Nephron progenitor cell (in vitro differentiated cells): ENCODE measurements around the gene ING3.

Source experiments
- DNase-seq: peaks from one replicate; pipeline ENCODE4 v3.0.0; 2021
- H3K27ac Mint-ChIP-seq: 2 replicates; pipeline ENCODE4 v1.8.0; 2021; ENCODE audit warnings: mild to moderate bottlenecking, moderate library complexity, mixed read lengths
- H3K27me3 Mint-ChIP-seq: 2 replicates; pipeline ENCODE4 v1.8.0; 2021; ENCODE audit warnings: mild to moderate bottlenecking, low read depth, mixed read lengths; ENCODE audit not compliant: poor library complexity
- H3K36me3 Mint-ChIP-seq: 2 replicates; pipeline ENCODE4 v1.8.0; 2021; ENCODE audit warnings: low read depth, mixed read lengths
- H3K4me1 Mint-ChIP-seq: 2 replicates; pipeline ENCODE4 v1.8.0; 2021; ENCODE audit warnings: mixed read lengths
- H3K4me3 Mint-ChIP-seq: 2 replicates; pipeline ENCODE4 v1.8.0; 2021; ENCODE audit warnings: mild to moderate bottlenecking, moderate library complexity, mixed read lengths
- H3K9me3 Mint-ChIP-seq: 2 replicates; pipeline ENCODE4 v1.8.0; 2021; ENCODE audit warnings: mild to moderate bottlenecking, moderate library complexity, mixed read lengths
- TF ChIP-seq, protein P1 (sequence below): fragments of 200-600 bp; sonication (generic); IDR thresholded peaks from 2 replicates; pipeline ENCODE4 v1.5.0; 2021; ENCODE audit warnings: antibody characterized with exemption

ING3 gene

DNA sequence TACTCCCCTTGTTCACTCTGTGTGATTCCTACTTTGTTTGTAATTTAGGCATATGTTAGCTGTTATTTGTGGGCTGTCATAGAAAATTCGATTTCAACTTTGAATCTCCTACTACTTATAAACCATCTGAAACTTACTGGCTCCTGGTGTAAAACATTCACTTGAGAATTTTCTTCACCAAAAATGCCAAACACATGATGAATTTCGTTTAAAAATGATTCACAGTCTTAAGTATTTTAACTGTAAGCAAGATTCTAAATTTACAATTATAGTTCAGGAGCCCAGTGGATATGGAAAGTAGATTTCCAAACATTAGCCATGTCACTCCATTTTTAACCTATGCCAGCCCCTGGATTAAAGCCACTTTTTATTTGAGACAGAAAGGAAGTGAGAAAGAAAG lies 41.0 kb downstream of the ING3 start:
- TF ChIP-seq, protein P1, sequence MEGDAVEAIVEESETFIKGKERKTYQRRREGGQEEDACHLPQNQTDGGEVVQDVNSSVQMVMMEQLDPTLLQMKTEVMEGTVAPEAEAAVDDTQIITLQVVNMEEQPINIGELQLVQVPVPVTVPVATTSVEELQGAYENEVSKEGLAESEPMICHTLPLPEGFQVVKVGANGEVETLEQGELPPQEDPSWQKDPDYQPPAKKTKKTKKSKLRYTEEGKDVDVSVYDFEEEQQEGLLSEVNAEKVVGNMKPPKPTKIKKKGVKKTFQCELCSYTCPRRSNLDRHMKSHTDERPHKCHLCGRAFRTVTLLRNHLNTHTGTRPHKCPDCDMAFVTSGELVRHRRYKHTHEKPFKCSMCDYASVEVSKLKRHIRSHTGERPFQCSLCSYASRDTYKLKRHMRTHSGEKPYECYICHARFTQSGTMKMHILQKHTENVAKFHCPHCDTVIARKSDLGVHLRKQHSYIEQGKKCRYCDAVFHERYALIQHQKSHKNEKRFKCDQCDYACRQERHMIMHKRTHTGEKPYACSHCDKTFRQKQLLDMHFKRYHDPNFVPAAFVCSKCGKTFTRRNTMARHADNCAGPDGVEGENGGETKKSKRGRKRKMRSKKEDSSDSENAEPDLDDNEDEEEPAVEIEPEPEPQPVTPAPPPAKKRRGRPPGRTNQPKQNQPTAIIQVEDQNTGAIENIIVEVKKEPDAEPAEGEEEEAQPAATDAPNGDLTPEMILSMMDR, result no peak
- Mint-ChIP-seq H3K27me3 (peaks cover 36% of the 10 kb centered on the region), H3K4me1 (peaks cover 24% of the 10 kb centered on the region), H3K4me3 (no peak overlapping the region), H3K9me3 (no peaks in the 10 kb centered on the region), H3K27ac (no peak overlapping the region), H3K36me3 (no peaks in the 10 kb centered on the region)
- DNase-seq, result no peak

DNA sequence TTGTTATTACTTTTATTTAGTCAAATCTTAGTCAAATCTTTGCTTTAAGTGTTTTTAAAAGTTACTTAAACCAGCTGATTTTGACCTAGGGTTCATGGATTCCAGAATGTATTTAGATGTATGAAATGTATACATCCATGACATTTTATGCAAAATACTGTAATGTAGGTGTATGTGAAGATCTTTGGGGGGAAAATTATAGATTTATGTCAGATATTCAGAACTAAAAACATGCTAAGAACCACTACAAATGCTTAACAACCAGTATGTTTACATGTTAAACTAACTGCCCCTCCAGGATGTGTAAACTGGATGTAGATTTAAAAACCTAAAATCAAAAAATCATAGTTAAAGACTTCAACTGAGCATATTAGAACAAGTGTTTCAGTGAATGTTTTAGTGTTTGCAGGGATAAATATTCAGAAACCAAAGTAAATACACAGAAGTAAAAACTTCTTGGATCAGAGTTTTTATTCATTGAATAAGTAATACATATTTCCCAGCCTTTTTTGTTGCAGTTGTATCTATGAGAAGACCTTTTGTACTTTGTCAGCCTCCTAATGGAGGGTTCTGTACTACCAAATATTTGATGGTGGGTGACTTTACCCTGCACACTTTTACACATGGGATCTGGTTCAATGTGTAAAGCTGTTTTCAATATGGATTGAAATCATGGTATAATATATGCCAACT lies 41.8 kb downstream of the ING3 start:
- TF ChIP-seq, protein P1, result no peak

DNA sequence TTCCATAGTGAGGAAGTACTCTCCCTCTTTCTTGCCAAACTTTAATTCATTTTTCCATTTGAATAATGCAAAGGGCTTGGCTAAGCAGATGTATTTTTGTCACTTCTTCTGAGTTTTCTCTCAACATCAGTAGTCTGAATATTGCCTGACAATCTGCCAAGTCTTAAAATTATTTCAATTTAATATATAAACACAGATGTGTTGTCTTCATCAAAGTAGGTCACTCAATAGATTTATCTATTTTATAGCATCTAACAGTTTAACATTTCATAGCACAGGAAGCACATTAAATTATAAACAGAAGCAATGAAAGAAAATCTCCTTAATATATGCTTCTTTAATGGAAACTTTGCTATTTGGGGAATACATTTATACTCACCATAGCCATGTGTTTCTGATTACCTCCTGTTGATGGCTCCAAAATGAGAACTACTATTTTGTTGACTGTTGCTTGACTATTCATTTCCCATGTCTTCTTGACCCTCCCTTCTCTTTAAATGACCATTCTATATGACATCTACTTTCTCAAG lies 42.5 kb downstream of the ING3 start:
- peaks cover 35% of the 10 kb centered on the region for H3K27me3 Mint-ChIP-seq
- DNase-seq, result no peak
- peaks cover 22% of the 10 kb centered on the region for H3K4me1 Mint-ChIP-seq
- H3K27ac Mint-ChIP-seq, result no peak overlapping the region
- TF ChIP-seq, protein P1, result no peak
- no peaks in the 10 kb centered on the region for H3K36me3 Mint-ChIP-seq
- H3K4me3 Mint-ChIP-seq, result no peak overlapping the region
- H3K9me3 Mint-ChIP-seq, result no peaks in the 10 kb centered on the region

More for the DNA sequence above, 41.8 kb downstream of the ING3 start:
- H3K4me3 Mint-ChIP-seq, result peak overlapping the region; percentile 2
- H3K27me3 Mint-ChIP-seq, result peaks cover 33% of the 10 kb centered on the region
- DNase-seq, result no peak
- H3K9me3 Mint-ChIP-seq, result no peaks in the 10 kb centered on the region
- no peaks in the 10 kb centered on the region for H3K36me3 Mint-ChIP-seq
- H3K4me1 Mint-ChIP-seq, result peaks cover 24% of the 10 kb centered on the region
- no peak overlapping the region for H3K27ac Mint-ChIP-seq

DNA sequence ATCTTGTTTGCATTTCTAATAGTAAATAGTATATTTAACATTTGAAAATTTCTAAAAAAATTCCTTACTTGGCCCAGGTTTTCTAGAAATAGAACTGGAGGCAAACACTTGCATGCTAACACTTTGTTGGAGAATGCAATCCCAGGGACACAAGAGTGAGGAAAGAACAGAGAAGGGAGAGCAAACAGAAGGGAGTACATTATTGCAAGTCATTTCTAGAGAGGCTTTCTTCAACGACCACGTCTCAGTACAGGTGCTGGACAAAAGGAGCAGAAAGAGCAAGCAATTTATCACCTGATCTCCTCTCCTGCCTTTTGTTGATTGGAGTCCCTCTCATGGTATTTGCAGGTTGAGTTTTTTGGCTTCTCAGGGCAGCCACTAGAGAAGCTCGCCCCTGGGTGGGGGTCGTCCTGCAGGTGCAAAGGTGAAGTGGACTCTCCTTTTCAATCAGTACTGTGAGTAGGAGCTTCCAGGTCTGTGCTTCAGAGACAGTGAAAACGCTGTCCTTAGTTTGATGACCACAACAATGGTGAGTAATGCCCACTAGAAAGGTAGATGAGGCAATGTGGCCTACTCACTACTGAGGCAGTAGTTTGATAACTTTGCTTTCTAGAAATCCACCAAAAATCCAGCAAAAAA lies 43.1 kb downstream of the ING3 start:
- H3K4me3 Mint-ChIP-seq, result no peak overlapping the region
- H3K9me3 Mint-ChIP-seq, result no peaks in the 10 kb centered on the region
- H3K27me3 Mint-ChIP-seq, result peaks cover 33% of the 10 kb centered on the region
- no peak overlapping the region for H3K27ac Mint-ChIP-seq
- H3K36me3 Mint-ChIP-seq, result no peaks in the 10 kb centered on the region
- no peak for DNase-seq
- peaks cover 21% of the 10 kb centered on the region for H3K4me1 Mint-ChIP-seq
- TF ChIP-seq, protein P1, result no peak

DNA sequence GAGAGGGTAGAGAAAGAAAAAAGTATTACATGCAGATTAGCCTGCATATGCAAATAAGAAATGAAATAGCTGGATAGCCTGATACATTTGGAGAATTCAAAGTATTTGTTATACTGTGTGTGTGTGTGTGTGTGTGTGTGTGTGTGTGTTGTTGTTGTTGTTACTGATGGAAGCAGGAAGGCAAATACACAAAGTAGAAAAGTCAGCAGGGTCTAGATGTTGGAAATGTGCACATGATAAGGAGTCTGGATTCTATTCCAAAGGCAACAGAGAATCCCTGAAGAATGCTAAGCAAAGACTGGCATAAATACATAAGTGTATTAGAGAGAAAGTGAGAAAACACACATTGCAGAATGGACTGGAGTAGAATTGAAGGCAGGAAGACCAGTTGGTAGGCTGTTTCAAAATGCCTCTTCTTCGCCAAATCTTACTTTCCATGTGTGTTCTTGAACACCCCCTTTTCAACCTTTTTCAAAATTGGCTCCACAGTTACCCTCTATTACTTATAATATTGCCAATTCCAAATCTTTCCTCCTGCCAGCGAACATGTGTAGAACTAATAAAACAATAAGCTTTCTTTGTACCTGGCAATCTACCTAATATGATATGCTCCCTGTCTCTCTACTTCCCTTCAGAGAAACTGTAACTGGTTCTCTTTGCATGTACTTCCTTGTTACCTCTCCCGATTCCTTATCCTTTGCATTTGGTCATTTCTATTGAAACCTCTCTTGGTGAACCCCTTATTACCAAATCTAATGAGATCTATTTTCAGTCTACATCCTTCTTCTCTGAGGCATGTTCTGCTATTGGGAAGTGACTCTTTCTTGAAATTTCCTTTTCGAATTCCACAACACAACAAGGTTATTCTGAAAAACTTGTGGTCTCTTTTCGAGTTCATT lies 44.2 kb downstream of the ING3 start:
- Mint-ChIP-seq H3K27me3 (peaks cover 23% of the 10 kb centered on the region), H3K27ac (no peak overlapping the region), H3K4me1 (peaks cover 10% of the 10 kb centered on the region)

More for the DNA sequence above, 44.2 kb downstream of the ING3 start:
- Mint-ChIP-seq H3K36me3 (no peaks in the 10 kb centered on the region), H3K9me3 (no peaks in the 10 kb centered on the region), H3K4me3 (no peak overlapping the region)
- no peak for DNase-seq
- TF ChIP-seq, protein P1, result no peak
